ENCODE results near the gene PCBP3.
"Not testable (repeated sequence)": the region's sequence is repeated elsewhere in the genome, so short reads cannot be mapped to it uniquely, and the experiment has no call there.

Gene PCBP3

GRCh38 chr21:45698493-45699184 lies 55.1 kb downstream of the PCBP3 start:
- peak; percentile 32 for DNase-seq

GRCh38 chr21:45699251-45699942 lies 55.9 kb downstream of the PCBP3 start:
- DNase-seq: peak; percentile 22

- DNase-seq: no peak
These were observed 56.4 kb downstream of the PCBP3 start for GRCh38 chr21:45699966-45700365.

- no peak for DNase-seq
These were observed 56.9 kb downstream of the PCBP3 start for GRCh38 chr21:45700461-45700860.

GRCh38 chr21:45704311-45705108 lies 61.0 kb downstream of the PCBP3 start:
- no peak for DNase-seq

- DNase-seq: no peak
These were observed 62.8 kb downstream of the PCBP3 start for GRCh38 chr21:45706299-45706698.

GRCh38 chr21:45709173-45709572 lies 65.6 kb downstream of the PCBP3 start:
- no peak for DNase-seq

GRCh38 chr21:45709696-45710268 lies 66.3 kb downstream of the PCBP3 start:
- no peak for DNase-seq

- not testable (repeated sequence) for DNase-seq
These were observed 66.8 kb downstream of the PCBP3 start for GRCh38 chr21:45710306-45710705.

- DNase-seq: no peak
These were observed 70.1 kb downstream of the PCBP3 start for GRCh38 chr21:45713613-45714012.

GRCh38 chr21:45715441-45715840 lies 71.9 kb downstream of the PCBP3 start:
- no peak for DNase-seq

- DNase-seq: no peak
These were observed 74.9 kb downstream of the PCBP3 start for GRCh38 chr21:45718413-45718812.

GRCh38 chr21:45719177-45719802 lies 75.8 kb downstream of the PCBP3 start:
- DNase-seq: no peak

- not testable (repeated sequence) for DNase-seq
These were observed 76.7 kb downstream of the PCBP3 start for GRCh38 chr21:45720204-45720603.

- DNase-seq: no peak
These were observed 78.1 kb downstream of the PCBP3 start for GRCh38 chr21:45721671-45722070.

- DNase-seq: no peak
These were observed 79.8 kb downstream of the PCBP3 start for GRCh38 chr21:45723049-45723958.

GRCh38 chr21:45724345-45724961 lies 80.9 kb downstream of the PCBP3 start:
- no peak for DNase-seq

- DNase-seq: no peak
These were observed 81.7 kb downstream of the PCBP3 start for GRCh38 chr21:45724994-45725843.

- DNase-seq: no peak
These were observed 82.3 kb downstream of the PCBP3 start for GRCh38 chr21:45725844-45726200.

GRCh38 chr21:45726438-45726837 lies 82.9 kb downstream of the PCBP3 start:
- no peak for DNase-seq

Data from stimulated activated CD4-positive, alpha-beta T cell treated with anti-CD3 and anti-CD28 coated beads, Interleukin-15, amount 100 ng/mL, for 24 hours (primary cell).